HG03469 (cell line): Measurements from ENCODE around the gene APBB1IP.
"Not testable (repeated sequence)": the region's sequence is repeated elsewhere in the genome, so short reads cannot be mapped to it uniquely, and the experiment has no call there.

ENCODE experiments used
- ATAC-seq: cut with Tn5 transposase; IDR thresholded peaks from one replicate; pipeline ENCODE4 v1.9.1; 2021; ENCODE audit warnings: mild to moderate bottlenecking, moderate library complexity, moderate number of reproducible peaks; ENCODE audit not compliant: unreplicated experiment

APBB1IP gene

GRCh38 chr10:26475386-26475785 lies 37.2 kb downstream of the APBB1IP start:
- ATAC-seq: no peak

- ATAC-seq: no peak
Measured at GRCh38 chr10:26477501-26477900, 39.4 kb downstream of the APBB1IP start.

GRCh38 chr10:26478061-26478460 lies 39.9 kb downstream of the APBB1IP start:
- ATAC-seq: no peak

- no peak for ATAC-seq
Measured at GRCh38 chr10:26479766-26480492, 41.8 kb downstream of the APBB1IP start.

GRCh38 chr10:26481315-26481692 lies 43.2 kb downstream of the APBB1IP start:
- no peak for ATAC-seq

GRCh38 chr10:26481914-26482550 lies 43.9 kb downstream of the APBB1IP start:
- peak; percentile 41 for ATAC-seq

GRCh38 chr10:26483554-26483953 lies 45.4 kb downstream of the APBB1IP start:
- no peak for ATAC-seq

GRCh38 chr10:26485150-26485941 lies 47.2 kb downstream of the APBB1IP start:
- ATAC-seq: no peak

GRCh38 chr10:26486304-26486703 lies 48.2 kb downstream of the APBB1IP start:
- ATAC-seq: no peak

GRCh38 chr10:26486990-26487850 lies 49.1 kb downstream of the APBB1IP start:
- ATAC-seq: peak; percentile 79

GRCh38 chr10:26488344-26488743 lies 50.2 kb downstream of the APBB1IP start:
- no peak for ATAC-seq

- ATAC-seq: no peak
Measured at GRCh38 chr10:26489081-26489480, 50.9 kb downstream of the APBB1IP start.

- ATAC-seq: not testable (repeated sequence)
Measured at GRCh38 chr10:26490367-26490766, 52.2 kb downstream of the APBB1IP start.

- no peak for ATAC-seq
Measured at GRCh38 chr10:26491276-26491675, 53.1 kb downstream of the APBB1IP start.

GRCh38 chr10:26491934-26492333 lies 53.8 kb downstream of the APBB1IP start:
- no peak for ATAC-seq

- not testable (repeated sequence) for ATAC-seq
Measured at GRCh38 chr10:26492725-26493124, 54.6 kb downstream of the APBB1IP start.

- ATAC-seq: no peak
Measured at GRCh38 chr10:26494018-26494417, 55.9 kb downstream of the APBB1IP start.

GRCh38 chr10:26499426-26499825 lies 61.3 kb downstream of the APBB1IP start:
- no peak for ATAC-seq

GRCh38 chr10:26502986-26503385 lies 64.8 kb downstream of the APBB1IP start:
- ATAC-seq: no peak

GRCh38 chr10:26503911-26504310 lies 65.8 kb downstream of the APBB1IP start:
- no peak for ATAC-seq

- ATAC-seq: not testable (repeated sequence)
Measured at GRCh38 chr10:26504429-26504828, 66.3 kb downstream of the APBB1IP start.
